RPMI7951 (cell line): ENCODE data around the gene ZBTB7C. TPM values are rescaled to one million over a fixed set of nuclear protein-coding genes. Genes with fewer than 3 reads are reported as not detected.

Experiments used
- DNase-seq: peaks from one replicate; pipeline ENCODE4 v3.0.0-alpha.2; 2012; ENCODE audit warnings: low read depth
- total RNA-seq: library from RNA; depleted of rRNA; stranded (reverse); fragments of >200 nt; shearing (Covaris generic); gene quantifications from 2 replicates; pipeline ENCODE4 v1.2.3, GENCODE V29; 2014

The ZBTB7C gene
- total RNA-seq, 1 experiment from 2014 or later: 0.12 TPM

DNA sequence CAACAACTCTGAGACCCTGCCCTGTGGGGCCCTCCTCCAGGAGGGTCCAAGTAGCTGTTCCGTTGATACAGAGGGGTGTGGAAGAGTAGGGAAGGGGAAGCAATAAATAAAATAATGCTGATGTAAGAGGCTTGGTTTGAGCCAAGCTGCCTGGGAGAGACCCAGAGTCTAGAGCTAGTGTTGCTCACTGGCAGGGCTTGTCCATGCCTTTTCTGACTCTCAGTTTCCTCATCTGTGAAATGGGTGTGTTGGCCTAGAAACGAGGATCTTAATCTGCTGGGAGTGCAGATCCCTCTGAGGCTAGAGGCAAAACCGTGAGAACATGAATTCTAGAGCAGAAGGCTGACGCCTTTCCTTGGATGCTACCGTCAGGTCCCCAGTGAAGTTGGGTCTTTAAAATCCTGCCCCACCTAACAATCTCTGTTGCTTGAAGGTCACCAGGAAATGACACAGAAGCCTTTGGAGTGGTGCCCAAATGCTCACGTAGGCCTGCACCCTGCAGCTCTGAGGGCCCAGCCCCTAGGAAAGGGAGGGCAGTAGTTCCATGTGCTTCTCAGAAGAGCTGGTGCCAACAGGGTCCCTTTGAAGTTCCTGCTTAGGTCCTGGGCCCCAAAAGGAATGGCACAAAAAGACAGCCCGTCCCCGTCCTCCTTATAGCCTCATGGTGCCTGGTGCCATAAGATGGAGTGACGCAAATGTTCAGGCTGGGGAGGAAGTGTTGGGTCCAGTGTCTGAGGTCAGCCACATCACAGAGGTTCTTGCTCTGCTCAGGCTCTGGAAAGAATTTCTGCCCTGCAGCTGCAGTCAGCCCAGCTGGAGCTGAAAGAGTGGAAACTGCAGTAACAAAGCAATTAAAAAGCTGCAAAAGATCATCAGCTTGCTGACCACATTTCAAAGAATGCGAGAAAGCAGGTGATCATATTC lies 405.5 kb downstream of the ZBTB7C start:
- DNase-seq: peak; percentile 97

DNA sequence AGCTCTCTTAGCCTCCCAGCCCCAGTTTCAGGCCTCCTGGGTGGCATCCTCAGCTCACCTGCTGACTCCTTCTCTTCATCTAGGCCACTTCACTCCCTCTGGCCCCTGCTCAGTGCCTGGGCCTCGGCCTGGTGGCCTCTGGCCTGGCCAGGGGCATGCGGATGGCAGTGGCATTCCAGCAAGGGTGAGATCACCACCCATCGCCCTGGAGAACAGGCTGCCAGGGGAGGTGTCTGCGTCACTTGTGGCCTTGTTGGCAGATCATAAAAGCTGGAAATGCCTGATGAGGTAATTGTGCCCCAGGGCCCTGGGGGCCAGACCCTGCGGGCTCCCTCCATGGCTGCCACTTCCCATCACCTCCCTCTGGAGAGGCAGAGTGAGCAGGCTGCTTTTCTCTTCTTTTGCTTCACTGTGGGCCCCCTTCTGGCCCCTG lies 406.2 kb downstream of the ZBTB7C start:
- peak; percentile 95 for DNase-seq

DNA sequence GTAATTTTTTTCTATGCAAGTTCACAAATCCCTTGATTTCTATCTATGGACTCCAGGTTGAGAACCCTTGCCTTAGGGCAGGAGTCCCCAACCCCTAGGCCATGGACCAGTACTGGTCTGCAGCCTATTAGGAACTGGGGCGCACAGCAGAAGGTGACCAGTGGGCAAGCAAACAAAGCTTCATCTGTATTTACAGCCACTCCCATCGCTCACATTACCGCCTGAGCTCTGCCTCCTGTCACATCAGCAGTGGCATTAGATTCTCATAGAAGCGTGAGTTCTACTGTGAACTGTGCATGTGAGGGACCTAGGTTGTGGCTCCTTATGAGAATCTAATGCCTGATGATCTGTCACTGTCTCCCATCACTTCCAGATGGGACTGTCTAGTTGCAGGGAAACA lies 408.5 kb downstream of the ZBTB7C start:
- DNase-seq: no peak

DNA sequence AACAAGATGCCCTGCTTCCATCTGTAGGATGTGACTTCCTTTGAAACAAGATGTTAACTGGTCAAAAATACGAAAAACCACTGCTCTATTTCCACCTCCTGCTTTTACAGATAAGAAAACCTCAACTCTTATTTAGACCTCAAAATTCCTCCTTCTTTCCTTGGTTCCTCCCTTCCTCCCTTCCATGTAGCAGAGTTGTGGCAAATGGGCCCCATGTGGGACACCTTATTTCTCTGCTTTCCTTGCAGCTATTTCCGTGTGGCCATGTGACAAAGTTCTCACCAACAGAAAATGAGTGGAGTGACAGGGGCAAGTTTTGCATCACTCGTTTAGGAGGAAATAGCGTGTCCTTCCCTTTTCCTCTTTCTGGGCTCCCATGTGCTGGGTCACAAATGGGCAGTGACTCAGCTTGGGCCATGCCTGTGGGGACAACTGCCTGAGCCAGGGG lies 409.4 kb downstream of the ZBTB7C start:
- no peak for DNase-seq

DNA sequence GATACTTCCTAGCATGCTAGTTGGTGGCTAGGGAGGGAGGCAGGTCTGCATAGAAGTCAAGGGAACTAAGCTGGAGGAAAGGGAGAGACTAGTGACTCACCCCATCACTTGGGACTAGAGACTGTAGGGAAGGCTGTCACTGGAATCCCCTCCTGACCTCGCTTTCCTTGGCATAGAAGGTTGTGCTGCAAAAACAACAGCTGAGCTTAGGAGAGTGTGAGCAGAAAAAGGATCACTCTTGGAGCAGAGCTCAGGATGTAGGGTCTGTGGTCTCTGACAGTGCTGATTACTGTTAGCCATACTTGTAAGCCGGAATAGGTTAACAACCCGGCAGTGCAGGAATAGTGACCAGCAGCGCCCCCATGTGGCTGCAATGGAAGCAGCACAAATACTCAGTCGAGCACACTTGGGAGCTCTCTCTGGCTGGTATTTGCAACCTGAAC lies 411.8 kb downstream of the ZBTB7C start:
- peak; percentile 76 for DNase-seq

DNA sequence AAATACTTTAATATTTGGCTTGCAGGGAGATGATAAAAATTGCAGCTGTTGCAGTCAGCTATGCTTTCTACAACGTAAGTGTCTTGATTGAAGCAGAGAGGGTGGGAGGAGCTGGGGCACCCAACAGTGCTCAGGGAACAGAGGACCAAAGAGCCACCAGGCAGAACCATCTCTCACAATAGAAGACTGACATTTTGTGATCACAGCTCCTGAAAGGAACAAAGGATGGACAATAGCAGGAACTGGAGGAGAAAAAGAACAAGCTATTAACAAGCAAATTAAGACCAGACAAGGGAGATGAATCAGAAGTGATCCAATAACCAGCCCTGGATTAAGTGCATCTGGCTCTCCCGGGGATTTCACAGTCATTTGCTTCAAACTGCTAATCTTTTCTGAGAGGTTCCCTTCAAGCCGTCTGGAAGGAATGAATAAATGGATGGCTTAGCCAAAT lies 413.1 kb downstream of the ZBTB7C start:
- peak; percentile 16 for DNase-seq

DNA sequence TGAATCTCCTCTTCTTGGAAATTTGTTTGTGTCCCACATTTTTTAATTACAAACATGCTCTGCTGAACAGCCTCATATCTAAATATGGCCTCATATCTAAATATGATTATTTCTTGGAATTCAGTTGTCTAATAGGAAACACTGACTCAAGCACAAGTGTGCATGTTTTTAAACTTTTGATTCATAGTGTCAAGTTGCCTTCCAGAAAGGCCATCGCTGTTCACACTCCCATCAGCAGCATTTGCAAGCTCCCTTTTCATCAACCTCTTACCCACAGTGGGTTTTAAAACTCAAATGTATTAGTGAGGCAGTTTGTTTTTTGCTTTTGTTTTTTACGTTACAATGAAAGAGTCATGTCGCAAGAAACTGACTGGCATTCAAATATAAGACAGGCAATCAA lies 413.5 kb downstream of the ZBTB7C start:
- DNase-seq: no peak

DNA sequence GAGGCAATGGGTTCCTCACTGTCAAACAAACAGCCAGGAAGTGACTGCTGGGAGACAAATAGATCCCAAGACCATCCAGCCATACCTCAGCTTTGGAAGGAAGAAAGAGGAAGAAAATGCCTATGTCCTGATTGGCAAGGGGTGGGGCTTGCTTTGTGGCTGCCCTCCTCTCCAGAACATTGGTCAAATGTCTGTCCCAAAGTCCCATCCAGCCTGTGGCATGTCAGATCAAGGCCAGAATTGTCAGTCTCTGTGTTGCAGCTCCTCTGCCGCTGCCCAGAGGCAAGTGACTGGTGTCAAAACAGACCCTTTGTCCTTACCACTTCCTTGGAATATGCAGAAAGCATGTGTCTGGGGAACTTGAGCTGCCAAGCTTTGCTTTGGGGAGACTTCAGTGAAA lies 415.8 kb downstream of the ZBTB7C start:
- no peak for DNase-seq

DNA sequence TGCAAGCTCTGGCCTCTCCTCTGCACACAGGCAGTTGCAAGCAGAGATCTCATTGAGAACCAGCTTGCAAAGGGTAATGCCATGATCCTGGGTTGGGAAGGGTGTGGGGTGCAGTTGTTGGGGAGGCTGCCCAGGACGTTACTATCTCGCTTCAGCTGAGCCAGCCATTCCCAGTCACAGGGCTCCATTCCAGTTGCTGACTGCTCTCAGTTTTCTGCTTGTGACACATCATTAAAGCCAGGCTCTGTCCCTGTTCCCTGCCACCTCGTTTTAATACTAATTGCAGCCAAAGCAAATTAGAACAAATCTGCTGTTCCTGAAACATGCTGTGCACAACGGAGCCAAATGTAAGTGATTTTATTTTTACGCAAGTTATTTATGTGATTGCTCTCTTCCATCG lies 416.2 kb downstream of the ZBTB7C start:
- no peak for DNase-seq

DNA sequence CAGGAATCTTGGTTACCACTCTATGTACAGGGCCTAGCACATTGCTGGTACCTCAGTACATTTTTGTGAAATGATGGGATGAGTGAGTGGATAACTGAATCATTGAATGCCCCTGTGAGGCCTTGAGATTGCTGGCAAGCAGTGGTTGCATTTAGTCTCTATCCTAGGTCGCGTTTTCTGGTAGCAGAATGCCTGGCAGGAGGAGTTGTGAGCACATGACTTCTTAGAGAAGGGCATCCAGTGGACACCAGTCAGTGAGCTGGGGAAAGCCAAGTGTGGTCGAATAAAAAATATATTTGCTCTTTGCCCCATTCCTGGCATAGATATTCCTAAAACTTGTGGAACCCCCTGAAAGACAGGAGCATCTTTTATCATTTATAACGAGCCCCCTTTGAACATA lies 416.9 kb downstream of the ZBTB7C start:
- DNase-seq: no peak

DNA sequence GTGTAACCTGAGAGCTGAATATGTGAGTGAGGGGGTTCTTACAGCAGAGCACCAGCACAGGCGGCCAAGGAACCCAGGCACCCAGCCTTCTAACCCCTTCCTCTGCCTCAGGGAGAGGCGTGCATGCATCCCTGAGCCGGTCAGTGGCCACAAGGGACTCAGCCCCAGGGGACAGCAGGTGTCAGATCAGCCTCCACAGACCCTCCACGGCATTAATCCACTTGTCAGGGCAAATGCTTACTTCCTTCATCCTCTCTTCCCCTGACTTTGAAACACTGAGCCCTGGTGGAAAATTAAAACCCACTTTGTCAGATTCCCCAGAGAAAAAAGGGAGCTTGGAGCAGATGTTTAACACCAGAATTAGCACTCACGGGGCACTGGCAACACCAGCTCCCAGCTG lies 418.2 kb downstream of the ZBTB7C start:
- no peak for DNase-seq

DNA sequence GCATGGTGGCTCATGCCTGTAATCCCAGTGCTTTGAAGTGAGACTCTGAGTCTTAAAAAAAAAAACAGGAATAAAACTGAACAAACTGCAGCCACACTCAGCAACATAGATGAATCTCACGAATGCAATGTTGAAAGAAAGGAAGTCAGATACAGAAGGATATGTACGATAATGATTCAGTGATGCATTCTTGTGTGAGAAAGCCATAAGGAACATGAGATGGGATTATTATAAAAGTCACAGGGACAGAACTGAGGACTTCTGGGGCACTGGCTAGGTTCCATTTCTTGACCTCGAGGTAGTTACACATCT lies 421.8 kb downstream of the ZBTB7C start:
- DNase-seq: no peak

DNA sequence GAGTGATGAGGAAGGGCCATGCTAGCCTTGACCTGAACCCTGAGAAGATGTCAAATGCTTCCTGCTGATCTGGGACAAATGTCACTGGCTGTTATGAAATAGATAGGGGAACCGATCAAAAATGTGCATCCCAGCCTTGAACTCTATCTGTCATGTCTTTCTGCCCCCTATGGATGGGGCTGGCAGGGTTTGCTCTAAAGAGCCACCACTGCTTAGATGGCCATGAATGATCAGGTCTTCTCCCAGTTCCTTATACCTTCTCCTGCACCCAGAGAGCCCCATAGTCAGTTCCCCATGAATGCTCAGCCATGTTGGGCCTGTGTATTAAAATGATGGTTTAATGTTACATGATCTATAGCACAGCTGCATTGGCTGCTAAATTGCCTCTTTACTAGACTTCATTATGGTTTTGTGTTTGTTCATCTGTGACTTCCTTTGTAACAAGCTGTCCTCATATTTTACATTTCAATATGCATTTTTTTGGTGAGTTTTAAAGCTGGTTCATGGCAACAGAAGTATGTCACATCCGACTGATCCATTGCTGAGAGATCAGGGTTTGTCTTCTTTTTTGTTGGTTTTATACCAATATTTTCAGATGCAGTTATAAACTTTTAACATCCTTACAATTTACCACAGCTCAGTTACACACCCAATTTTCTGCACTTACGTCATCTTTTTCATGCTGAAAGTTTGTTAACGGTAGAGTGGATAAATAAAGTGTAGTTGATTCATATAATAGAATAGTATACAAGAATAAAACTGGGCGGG lies 422.4 kb downstream of the ZBTB7C start:
- no peak for DNase-seq

DNA sequence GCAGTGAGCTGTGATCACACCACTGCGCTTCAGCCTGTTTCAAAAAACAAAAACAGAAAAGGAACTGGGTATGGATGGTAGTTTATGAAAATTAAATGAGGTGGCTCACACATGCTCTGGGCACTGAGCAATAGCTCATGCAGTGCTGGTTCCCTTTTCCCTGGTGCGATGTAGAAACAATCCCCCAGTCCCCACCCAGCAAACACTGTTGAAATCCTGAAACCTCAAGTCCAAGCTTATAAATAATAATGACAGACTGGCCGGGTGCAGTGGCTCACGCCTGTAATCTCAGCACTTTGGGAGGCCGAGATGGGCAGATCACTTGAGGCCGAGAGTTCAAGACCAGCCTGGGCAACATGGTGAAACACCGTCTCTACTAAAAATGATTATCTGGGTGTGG lies 423.3 kb downstream of the ZBTB7C start:
- no peak for DNase-seq

DNA sequence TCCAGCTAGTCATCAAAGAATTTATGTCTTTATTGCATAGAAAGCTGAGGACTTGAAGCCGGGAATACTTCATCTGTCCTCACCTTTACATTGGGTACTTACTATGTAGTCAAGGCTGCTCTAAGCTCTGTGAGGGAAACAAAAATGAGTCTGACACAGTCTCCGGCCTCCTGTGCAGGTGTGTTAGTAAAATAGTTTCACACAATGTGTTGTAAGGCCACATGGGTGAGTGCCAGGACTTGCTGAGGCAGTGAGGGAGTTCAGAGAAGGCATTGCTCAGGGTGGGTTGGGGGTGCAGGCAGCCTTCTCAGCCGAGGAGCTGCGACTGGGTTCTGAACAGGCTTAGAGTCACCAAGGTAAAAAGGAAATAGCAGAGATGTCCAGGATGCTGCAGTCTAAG lies 424.2 kb downstream of the ZBTB7C start:
- no peak for DNase-seq

DNA sequence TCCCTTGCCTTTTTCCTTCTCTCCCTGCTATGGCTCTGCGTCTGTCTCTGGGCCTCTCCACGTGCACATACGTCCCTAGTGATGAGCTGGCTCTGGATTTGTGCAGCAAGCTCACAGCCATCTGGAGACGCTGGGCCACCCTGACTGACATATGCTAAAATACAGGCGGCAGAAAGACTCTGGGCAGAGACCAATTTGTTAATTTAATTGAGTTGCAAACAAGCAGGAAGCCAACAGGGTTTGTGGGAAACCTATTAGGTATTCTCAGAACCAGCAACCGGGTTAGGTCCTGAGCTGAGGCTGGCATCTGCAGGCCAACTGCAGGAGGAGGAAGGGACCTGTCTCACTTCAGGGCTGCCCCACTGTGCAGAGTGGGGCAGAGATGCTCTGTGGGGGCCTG lies 425.2 kb downstream of the ZBTB7C start:
- no peak for DNase-seq

DNA sequence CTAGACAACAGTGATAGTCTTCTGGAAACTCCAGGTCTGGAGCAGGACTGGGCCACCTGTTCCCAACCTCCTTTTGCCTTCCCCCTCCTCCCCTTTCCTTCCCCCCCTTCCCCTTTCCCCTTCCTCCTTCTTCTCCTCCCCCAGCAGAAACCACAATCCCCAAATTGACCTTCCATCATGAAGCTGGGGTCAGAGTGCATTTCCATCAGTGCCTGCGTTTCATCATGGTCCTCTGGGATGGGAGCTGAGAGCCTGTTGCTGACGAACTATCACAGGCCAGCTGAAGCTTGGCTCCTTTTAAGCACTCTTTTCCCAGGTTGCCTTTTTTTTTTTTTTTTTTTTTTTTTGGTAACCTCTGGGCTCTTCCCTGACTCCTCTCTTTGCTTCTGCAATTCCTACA lies 426.1 kb downstream of the ZBTB7C start:
- DNase-seq: no peak

DNA sequence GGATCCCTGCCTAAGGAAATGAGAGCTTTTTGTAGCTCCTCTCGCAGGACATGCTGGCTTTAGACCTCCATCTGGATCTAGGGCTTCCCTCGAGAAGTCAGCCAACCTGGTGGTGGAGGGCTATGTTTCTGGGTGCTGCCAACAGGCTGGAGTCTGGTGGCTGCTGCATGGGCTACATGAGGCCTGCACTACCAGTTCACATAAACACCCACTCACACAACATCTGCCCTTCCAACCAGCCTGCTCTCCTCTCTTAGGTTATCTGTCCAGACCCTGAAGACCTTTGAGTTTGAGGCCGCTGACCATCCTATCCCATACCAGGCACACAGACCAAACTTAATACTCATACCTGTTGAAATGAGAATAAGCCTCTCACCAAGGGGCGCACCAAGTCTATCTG lies 427.4 kb downstream of the ZBTB7C start:
- DNase-seq: no peak

DNA sequence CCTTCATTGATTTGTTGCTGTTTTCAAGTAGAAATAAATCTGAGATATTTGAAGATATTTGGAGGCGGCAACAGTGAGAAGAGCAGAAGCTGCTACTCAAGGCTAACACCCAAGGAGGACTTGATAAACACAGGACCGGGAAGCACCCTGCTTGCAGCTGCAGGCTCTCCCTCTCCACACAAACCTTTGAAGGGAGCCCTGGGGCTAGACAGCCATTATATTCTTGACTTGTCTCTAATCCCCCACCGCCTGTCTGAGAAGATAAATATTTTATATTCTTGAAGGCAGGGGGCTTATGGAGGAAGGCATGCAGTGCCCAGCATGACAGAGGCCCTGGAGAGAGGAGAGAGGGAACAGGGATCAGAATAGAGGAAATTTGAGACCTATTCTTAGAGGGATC lies 427.9 kb downstream of the ZBTB7C start:
- no peak for DNase-seq

DNA sequence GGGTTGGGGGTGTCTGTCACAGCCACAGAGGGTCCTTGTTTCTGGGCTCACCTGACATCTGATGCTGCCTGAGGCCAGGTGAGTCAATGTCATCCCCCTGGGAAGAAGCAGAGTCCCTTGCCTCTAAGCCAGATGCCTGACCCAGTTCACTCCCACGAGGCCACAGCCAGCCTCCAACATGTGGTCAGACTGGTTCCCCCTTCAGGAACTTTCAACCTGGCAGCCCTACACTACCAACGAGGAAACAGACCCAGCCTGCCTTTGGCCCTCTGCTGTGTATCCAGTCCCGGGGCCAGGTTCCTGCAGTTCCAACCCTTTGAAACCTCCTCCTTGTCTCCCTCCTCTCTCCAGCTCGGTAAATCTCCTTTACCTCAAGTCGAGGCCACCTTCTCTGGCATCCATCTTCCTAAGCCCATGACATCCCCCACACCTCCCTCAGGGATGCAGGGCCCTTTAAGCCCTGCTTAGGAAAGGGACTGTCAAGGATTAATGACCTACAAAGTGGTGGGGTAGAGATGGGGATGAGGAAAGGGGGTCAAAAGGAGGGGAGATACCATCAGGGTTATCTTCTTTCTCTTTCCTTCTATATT lies 429.5 kb downstream of the ZBTB7C start:
- no peak for DNase-seq

DNA sequence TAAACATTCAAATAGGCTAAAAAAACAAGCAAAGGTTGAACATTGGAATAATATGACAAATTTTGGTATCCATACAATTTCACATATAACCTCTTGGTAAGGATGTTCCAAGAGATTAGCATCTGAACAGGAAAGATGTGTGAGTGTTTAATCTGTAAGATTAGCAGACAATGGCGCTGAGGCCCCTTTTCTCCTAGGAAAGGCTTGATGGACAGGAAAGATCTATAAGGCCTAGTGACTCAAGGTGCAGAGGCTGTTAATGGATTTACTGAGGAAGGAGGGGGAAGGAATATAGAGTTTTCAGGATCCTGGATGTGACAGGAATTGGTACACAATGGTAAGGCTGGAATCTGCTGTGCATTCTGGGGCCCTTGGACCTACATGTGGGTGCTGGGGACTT lies 430.6 kb downstream of the ZBTB7C start:
- DNase-seq: no peak

DNA sequence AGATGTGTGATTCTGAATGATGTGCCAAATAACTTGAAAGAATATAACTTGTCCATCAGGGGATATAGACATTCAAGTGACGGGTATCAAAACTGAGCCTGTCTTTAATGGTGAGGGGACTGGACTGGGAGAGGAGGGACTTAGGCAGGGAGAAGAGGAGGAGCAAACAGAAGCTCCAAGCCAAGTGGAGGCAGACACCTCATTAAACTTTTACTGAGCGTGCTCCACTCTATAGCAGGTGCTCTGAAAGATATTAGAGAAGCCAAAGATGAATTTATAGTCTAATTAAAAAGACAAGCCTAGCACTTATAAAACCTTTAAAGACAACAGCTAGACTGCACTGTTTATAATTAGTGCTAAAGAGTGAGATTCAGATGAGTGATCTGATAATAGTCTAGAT lies 431.0 kb downstream of the ZBTB7C start:
- DNase-seq: no peak
